ENCODE data around the gene RPS21.

The RPS21 gene

DNA sequence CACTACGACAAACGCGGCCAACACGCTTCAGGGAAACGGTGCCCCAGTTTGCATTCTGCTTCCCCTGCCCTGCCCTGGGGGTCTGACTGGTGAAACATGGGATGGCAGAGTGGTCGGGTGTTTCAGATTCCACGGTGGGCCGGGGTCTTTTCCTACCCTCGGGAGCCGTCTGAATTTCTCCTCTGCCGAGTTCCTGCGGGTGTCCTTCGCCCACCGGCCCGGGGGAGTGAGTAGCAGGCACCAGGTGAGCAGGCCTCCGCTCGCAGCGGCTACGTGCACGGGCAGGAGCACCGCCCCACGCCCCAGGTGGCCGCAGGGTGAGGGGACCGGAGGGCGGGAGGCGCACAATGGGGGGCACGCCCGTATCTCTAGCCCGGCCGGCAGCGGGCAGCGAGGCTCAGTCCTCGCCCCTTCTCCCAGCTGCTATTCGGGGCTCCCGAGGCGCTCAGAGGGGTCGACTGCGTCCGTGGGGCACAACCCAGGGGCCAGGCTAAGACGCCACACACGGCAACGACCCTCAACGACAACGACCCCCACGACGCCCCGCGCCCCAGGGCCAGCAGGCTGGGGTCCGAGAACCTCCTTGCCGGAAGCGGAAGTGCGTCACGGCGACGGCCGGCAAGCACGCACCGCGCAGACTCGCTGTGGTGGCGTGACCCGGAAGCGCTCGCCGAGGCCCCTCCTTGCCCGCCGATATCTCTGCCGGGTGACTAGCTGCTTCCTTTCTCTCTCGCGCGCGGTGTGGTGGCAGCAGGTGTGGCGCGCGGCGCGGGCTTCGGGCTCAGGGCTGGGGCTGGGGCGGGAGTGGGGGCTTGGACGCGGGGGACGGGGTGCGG is at the start of gene RPS21:
TSS of gene RPS21 (plus strand) at position 721 of the 836 bp plus-strand sequence. CDS start 236 bp downstream, outside the sequence.
- DNase-seq (ENCODE audit: low read depth), result peak; percentile 31

DNA sequence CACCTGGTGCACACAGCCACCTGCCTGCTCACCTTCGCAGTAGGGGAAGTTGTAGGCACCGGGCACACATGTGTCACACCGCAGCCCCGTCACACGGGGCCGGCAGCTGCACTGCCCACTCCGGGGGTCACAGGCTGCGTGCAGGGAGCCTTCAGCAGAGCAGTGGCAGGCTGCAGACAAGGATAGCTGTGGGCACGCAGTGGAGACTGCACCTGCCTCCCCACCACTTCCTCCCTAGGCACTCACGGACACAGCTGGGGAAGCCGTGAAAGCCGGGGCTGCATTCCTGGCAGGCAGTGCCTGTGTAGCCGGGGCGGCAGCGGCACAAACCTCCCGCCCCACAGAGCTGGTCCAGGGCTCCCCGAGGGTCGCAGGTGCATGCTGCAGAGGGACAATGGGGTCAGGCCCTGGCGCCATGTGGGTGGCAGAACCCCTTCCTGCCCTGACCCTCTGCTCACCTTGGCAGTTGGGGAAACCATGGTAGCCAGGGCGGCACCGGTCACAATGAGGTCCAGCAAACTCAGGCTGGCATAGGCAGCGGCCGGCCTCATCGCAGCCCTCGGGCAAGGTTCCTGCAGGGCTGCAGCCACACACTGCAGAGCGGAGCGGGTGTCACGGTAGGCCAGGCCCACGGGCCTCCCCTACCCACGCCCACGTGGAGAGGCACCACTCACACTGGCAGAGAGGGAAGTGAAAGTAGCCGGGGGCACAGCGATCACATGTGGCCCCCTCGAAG is 49.2 kb upstream of the RPS21 start:
- DNase-seq (ENCODE audit: low read depth), result no peak

DNA sequence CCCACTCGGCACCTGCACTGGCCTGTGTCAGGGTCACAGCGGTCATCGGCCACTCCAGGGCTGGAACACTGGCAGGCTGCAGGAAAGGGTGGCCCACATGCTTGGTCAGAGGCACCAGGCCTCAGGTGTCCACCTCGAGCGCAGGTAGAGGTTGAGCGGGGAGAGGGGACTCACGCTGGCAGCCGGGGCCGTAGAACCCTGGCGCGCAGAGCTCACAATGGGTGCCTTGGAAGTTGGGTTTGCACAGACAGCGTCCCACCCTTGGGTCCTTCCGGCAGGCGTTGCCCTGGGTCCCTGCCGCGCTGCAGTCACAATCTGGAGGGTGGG is 48.6 kb upstream of the RPS21 start:
- DNase-seq (ENCODE audit: low read depth), result no peak

DNA sequence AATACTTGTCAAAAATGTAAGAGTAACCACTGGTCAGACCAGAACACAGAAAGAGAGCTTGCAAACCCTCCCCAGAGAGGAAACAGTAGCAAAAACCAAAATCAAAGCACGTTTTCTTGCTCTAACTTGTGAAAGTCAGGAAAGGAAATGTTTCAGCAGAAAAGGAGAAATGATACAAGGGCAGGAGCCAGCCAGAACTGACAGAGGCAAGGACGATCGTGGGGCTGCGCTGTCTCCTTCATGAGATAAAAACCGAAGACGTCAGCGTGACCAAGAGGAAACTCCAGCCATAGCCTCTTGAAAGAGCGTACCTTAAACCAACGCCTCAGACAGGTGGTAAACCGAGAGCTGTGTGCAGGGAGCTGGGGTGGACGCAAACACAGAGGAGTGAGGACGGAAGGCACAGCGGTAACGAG is 47.2 kb upstream of the RPS21 start:
- DNase-seq (ENCODE audit: low read depth), result no peak

DNA sequence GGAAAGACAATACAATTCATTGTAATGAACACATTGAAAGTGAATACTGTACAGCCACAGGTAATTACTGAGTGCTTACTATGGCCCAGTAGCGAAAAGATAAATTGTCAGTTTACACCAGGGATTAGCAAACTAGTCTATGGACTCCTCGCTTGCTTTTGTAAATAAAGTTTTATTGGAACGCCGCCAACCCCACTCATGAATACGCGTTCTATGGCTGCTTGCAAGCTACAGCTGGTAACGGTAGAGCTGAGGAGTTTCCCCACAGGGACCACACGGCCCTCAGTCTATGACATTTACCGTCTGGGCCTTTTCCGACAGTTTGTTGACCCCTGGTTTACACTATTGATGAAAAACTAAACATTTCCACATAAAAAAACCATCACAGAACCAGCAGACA is 44.0 kb upstream of the RPS21 start:
- no peak for DNase-seq (ENCODE audit: low read depth)

DNA sequence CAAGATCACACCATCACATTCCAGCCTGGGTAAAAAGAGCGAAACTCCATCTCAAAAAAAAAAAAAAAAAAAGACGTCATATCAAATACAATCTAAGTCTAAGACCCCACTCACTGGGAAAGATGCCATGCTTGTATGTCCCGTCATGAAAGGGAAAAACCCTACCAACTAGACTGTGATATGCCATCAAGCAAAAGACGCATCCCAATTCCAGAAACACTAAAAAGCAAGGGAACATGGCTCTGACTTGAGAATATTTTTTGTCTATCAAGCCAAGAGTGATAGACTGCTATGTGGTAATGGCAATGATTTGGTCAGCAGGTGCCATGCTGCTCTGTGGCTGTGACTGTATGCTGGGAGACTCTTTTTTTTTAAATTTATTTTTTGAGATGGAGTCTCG is 42.8 kb upstream of the RPS21 start:
- no peak for DNase-seq (ENCODE audit: low read depth)

DNA sequence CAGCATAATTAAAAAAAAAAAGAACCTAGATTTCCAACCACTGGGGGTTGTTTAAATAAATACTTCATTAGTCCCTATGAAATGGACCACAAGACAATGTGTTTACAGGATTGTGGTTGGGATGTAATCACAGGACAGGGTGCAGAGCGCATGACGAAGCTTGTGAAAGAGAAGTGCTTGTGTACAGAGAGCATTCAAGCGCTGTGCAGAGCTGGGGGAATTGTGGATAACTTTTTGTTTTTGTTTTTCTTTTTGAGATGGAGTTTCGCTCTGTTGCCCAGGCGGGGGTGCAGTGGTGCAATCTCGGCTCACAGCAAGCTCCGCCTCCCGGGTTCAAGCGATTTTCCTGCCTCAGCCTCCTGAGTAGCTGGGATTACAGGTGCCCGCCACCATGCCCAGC is 42.1 kb upstream of the RPS21 start:
- DNase-seq (ENCODE audit: low read depth), result no peak

DNA sequence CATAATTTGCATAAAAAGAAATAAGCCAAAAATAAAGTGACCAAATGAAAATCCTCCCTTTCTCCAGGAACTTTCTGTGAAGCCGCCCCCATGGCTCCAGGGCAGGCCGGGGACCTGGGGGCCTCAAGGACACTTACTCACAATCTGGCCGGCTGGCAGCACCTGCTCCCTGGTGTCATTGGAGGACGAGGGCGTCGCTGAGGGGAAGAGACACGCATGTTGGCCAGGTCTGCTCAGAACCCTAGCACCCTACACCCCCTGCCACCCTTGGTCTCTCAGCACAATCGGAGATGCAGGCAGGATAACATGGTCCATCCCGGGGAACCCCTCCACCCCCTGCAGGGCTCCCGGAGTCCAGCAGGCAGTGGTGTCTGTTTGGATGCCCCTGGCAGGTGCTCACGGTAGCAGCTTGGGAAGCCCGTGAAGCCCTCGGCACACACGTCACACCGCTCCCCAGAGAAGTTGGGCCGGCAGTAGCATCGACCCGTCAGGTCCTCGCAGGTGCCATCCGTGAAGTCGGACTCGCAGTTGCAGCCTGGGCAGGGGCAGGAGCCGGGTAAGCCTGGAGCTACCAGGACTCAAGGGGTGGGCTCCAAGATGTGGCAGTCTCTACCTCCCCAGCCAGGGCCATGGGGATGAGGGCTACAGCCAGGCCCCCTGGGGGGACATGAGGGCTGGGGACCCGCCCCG is 41.1 kb upstream of the RPS21 start:
- DNase-seq (ENCODE audit: low read depth), result no peak

DNA sequence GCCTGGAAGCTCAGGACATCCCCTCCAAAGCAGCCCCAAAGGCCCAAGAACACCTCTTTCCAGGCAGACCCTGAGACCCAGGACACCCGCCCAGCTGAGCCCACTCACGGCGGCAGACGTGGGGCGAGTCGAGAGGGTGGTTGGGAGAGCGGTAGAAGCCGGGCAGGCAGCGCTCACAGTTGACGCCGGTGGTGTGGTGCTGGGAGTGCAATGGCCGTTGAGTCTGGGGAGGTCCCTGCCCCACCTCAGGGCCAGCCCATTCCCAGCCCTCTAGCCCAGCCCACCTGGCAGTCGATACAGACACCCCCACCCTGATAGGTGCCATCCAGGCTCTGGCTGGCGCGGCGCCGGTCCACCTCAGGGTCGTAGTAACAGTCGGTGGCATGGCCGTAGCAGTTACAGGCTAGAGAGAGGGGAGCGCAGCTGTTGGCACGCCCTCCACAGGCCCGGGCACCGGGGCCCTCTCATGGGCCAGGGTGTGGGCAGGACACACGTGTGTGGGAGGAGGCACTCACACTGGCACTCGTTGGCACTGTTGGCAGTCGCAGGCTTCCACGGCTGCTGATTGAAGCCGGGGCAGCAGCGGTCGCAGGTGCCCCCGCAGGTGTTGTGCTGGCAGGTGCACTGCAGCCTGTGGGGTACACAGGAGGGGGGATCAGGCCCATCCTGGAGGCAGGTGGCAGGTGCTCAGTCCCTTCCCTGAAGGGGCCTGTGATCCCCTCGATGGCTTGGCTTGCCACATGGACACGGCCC is 40.3 kb upstream of the RPS21 start:
- DNase-seq (ENCODE audit: low read depth), result no peak

DNA sequence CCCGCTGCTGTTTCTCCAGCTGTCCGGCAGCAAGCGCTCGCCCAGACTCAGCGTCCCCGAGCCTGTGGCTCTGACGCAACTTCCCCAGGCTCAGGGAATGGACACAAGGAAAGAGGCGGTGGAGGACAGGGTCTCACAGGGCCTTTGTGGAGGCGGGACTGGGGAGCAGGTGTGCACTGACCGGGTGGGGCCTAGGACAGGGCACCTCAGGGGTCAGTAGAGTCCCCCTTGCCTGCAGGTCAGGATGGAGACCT is 39.8 kb upstream of the RPS21 start:
- DNase-seq (ENCODE audit: low read depth), result no peak

DNA sequence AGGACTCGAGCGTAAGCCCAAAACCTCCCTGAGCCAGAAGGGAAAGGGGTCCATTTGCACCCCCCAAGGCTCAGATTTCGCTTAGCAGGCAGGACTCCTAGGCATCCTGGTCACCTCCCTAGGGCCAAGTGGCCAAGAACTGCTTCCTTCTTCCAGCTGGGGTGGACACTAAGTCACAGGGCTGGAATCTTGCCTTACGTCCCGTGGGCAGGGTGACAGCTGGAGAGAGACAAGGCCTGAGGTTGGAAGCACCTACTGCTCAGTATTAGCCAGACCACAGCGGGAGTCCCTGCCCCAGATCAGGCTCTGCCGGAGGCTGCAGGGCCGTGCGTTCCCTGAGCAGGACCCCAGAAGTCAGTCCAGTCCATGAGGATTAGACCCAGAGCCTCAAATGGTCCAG is 39.5 kb upstream of the RPS21 start:
- no peak for DNase-seq (ENCODE audit: low read depth)

DNA sequence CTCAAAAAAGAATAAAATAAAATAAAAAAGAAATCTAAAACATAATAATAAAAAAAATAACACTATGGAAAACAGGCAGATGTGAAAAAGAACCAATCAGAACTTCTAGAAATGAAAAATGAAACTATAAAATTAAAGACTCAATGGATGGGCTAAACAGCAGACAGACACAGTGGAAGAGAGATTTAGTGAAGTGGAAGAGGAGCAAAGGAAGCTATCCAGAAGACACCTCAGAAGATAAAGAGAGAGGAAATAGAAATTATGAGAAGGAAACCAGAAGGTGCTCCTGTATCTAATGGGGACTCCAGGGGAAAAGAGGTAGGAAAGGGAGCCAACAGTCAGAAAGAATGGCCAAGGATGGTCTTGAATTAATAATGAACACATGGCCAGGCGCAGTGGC is 38.3 kb upstream of the RPS21 start:
- no peak for DNase-seq (ENCODE audit: low read depth)

DNA sequence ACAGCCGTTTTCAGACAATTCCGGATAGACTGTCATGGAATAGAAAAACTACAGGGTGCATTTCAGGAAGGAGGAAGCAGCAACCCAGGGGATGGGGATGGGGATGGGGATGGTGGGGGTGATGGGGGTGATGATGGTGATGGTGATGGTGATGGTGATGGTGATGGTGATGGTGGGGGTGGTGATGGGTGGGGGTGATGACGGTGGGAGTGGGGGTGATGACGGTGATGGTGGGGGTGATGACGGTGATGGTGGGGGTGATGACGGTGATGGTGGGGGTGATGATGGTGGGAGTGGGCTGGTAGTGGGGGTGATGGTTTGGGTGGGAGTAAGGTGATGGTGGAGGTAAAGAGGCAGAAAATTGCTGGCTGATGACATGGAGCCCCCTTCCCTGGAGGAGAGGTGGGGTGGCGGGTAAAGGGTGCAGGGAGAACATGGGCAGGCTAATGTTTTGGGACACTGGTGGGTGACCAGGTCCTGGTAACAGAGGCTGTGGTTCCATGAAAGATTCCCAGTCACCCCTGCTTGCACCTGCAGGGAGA is 37.3 kb upstream of the RPS21 start:
- DNase-seq (ENCODE audit: low read depth), result no peak

DNA sequence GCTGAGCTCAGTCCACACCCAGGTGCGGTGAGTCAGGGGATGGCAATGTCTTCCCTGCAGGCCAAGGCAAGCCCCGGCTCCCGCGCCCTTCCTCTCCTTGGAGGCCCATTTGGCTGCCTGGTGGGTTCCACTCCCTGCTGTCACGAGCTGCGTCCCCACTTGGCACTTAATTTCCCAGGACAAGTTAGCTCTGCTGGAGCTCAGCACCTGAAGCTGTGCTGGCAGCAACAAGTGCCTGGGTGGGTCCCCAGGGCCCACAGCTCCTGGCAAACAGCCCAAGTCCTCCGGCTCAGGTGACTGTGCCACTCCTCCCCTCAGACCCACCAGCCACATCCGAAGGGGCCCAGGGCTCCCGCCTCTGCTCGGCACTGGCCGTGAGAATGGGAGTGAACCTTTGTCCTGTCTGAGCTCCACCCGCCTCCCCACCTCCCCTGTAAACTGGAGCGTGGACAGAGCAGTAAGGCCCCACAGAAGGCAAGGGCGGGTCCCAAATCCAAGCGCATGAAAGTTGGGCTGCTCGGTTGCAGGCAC is 36.7 kb upstream of the RPS21 start:
- DNase-seq (ENCODE audit: low read depth), result no peak

DNA sequence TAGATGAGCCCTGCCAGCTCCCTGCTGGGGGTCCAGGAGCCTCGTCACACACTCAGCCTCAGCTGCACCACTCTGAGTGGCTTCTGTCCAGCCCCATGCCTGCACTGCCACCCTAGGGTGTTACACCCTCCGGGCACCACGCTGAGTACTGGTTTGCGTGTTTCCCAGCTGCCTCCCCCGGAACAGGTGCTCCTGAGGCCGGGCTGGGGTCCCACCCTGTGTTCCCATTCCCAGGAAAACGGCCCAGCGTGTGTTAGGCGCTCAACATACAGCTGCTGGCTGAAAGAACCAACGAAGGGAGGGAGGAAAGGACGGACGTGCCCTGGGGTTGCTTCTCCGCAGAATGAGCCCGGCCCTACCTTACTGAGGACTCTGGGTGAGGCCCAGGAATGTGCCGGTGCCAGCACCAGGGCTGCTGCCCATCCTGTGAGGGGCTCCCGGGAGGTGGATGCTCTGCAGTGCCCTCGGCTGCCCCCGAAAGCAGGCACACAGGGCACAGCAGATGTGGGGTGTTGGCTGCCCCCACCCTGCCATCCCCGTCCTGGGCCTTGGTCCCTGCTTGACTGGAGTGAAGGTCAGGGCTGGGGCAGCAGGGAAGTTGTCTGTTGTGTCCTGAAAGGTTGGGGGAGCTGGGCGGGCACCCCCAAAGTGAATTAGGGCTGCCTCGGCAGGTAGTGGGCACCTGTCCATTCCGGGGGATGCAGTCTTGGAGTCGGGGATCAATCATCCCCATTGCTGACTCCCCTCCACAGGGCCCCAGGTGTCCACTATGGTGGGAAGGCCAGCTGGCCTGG is 36.1 kb upstream of the RPS21 start:
- DNase-seq (ENCODE audit: low read depth), result no peak

DNA sequence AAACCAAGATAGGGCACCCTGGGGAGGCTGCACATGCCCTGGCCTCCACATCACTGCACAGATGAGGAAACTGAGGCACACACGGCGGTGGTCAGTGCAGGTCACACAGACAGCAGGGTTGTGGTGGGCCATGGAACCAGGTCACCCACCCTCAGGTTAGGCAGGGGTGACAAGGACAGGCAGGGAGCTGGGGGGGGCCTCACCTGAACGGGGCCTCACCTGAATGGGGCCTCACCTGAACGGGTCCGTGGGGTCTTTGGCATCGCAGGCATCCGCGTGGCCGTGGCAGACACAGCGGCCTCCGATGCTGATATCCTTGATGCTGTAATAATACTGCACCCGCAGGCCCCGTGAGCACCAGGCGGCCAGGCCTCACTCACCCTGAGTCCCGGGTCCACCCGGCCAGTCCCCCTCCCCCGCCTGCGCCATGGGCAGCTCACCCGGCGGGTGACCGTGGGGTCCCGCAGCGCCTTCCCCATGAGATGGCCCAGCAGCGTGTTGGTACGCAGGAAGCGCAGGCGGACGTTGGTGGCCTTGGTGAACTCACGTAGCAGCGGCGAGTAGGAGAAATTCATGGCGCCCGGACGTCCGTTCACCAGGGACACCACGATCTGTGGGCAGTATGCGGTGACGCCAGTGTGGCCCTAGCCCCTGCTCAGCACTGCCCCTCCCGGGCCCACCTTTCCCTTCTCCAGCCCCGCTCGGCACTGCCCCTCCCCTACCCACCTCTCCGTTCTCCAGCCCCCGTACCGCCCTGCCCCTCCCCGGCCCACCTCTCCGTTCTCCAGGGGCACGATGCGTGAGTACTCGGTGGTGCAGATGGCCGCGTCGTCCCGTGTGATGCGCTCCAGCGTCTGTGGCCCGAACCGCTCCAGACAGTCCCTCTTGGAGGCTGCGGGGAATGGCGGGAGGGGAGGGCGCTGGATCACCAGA is 35.2 kb upstream of the RPS21 start:
- no peak for DNase-seq (ENCODE audit: low read depth)

DNA sequence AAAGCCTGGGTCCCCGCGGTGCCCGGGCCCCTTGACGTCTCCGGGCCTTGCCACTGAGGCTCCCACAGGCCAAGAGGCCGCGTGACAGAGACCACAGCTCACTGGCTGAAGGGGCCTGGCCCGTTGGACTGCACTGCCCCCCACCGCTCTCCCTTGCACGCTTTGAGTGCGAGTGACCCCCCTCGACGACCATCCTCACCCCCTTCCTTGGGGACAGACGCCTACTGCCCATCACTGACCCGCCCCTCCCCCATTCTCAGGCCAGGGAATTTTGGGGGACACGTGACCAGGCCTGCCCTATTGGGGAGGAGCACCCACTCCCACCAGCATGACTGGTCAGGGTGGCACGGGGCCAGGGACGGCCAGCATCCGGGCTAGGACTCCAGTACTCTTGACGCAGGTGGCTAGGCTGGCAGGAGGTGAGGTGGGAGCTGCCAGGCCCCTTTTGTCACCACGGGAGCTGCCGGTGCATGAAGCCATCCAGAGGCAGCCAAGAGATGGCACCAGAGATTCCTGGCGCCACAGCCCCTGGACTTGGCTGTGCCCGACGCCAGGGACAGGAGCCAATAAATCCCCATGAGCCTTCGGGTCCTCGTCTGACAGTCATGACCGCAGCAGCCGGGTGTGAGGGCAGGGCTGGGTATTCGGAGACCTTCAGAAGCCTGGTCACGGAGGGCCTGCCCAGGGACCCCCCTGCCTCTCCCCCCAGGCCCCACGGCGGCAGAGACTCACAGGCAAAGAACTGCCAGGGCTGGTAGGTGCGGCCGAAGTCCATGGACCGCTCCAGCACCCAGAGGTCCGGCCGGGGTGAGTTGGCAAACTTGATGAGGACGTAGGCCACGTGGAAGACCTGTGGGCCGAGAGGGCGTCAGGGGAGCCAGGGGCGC is 34.3 kb upstream of the RPS21 start:
- no peak for DNase-seq (ENCODE audit: low read depth)

DNA sequence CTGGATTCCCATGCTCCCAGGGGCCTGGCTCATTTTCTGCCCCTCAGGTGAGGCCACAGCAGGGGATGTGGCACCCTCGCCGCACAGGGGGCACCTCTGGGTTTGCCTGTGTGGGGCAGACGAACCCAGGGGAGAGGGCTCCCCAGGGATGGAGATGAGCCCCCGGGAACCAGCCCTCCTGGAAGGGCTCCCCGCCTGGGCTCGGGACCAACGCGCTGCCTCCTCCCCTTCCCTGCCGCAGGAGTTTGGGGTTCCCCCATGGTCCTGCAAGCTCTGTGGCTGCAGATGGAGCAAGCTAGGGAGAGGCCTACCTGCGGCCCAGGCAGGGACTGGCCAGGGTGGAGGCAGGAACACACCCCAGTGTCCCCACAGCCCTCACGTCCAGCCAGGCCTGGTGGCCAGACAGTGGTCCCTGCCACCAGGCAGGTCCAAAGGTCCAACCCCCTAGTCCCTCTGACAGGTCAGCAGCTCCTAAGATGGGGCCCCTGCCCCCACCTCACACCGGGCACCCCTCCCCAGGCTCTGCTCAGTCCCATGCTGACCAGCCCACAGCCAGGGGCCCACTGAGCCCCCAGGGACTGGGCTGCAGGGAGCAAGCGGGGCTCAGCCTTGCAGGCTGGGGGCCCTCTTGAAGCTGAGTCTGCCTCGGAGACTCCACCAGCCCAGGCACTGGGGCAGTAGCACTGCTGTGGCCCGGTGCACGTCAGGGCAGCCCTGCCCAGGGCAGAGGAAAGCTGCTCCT is 33.4 kb upstream of the RPS21 start:
- DNase-seq (ENCODE audit: low read depth), result no peak
